GOT3 (cell line): Measurements from ENCODE around the gene PACRG.

Experiments
- DNase-seq: peaks from one replicate; lab custom pipeline; 2025; ENCODE audit warnings: mixed read lengths; lab: John Stamatoyannopoulos, UW

Gene PACRG

GRCh38 chr6:162864911-162865310 lies 137.1 kb downstream of the PACRG start:
- DNase-seq = no peak

GRCh38 chr6:162866656-162867055 lies 138.9 kb downstream of the PACRG start:
- no peak for DNase-seq

- no peak for DNase-seq
Observed at GRCh38 chr6:162868397-162868796, 140.6 kb downstream of the PACRG start.

- DNase-seq = no peak
Observed at GRCh38 chr6:162871966-162872365, 144.2 kb downstream of the PACRG start.

GRCh38 chr6:162873537-162873936 lies 145.8 kb downstream of the PACRG start:
- no peak for DNase-seq

GRCh38 chr6:162875070-162875469 lies 147.3 kb downstream of the PACRG start:
- no peak for DNase-seq

- DNase-seq = no peak
Observed at GRCh38 chr6:162882801-162883481, 155.2 kb downstream of the PACRG start.

- DNase-seq = no peak
Observed at GRCh38 chr6:162887981-162888689, 160.4 kb downstream of the PACRG start.

GRCh38 chr6:162889303-162889702 lies 161.5 kb downstream of the PACRG start:
- no peak for DNase-seq

- DNase-seq = no peak
Observed at GRCh38 chr6:162898011-162898410, 170.2 kb downstream of the PACRG start.

GRCh38 chr6:162899148-162899547 lies 171.4 kb downstream of the PACRG start:
- DNase-seq = no peak

- no peak for DNase-seq
Observed at GRCh38 chr6:162900503-162900902, 172.7 kb downstream of the PACRG start.

GRCh38 chr6:162904069-162904663 lies 176.4 kb downstream of the PACRG start:
- no peak for DNase-seq

- no peak for DNase-seq
Observed at GRCh38 chr6:162906479-162906878, 178.7 kb downstream of the PACRG start.

GRCh38 chr6:162907876-162908481 lies 180.2 kb downstream of the PACRG start:
- no peak for DNase-seq

GRCh38 chr6:162913206-162913605 lies 185.4 kb downstream of the PACRG start:
- no peak for DNase-seq

- DNase-seq = no peak
Observed at GRCh38 chr6:162917506-162917905, 189.7 kb downstream of the PACRG start.

GRCh38 chr6:162921062-162921461 lies 193.3 kb downstream of the PACRG start:
- no peak for DNase-seq

GRCh38 chr6:162921510-162922040 lies 193.8 kb downstream of the PACRG start:
- no peak for DNase-seq

- DNase-seq = no peak
Observed at GRCh38 chr6:162922563-162923166, 194.9 kb downstream of the PACRG start.

- DNase-seq = no peak
Observed at GRCh38 chr6:162934844-162935243, 207.1 kb downstream of the PACRG start.

GRCh38 chr6:162940426-162940825 lies 212.7 kb downstream of the PACRG start:
- no peak for DNase-seq
